Stimulated activated CD4-positive, alpha-beta T cell treated with anti-CD3 and anti-CD28 coated beads, TNF-alpha, amount 100 ng/mL, for 1 hour (primary cell): ENCODE data around the gene KRT77.
A peak's percentile ranks its signal among the peaks of the same experiment; 100 is the strongest.

Experiments
- DNase-seq, 3 donors: peaks; one replicate each; pipeline ENCODE4 v3.0.0-alpha.2; 2020; ENCODE audit warnings: low read depth in 3 of 3, low spot score in 1 of 3

Gene KRT77

GRCh38 chr12:52659395-52659794 is 43.9 kb downstream of the KRT77 start:
- DNase-seq: no peak

- no peak for DNase-seq
Observed at GRCh38 chr12:52658196-52658595, 45.1 kb downstream of the KRT77 start.

- DNase-seq: no peak
Observed at GRCh38 chr12:52657250-52657902, 45.9 kb downstream of the KRT77 start.

- DNase-seq: no peak
Observed at GRCh38 chr12:52656616-52657015, 46.7 kb downstream of the KRT77 start.

- DNase-seq: no peak
Observed at GRCh38 chr12:52655720-52656124, 47.6 kb downstream of the KRT77 start.

- no peak for DNase-seq
Observed at GRCh38 chr12:52655251-52655650, 48.1 kb downstream of the KRT77 start.

GRCh38 chr12:52651726-52652261 is 51.5 kb downstream of the KRT77 start, which contains the start of gene KRT2:
Gene KRT2 (minus strand): TSS chr12:52652211. CDS start chr12:52652142, 69 bp downstream.
- DNase-seq: no peak

GRCh38 chr12:52650520-52651081 is 52.7 kb downstream of the KRT77 start:
- no peak for DNase-seq

- DNase-seq: no peak
Observed at GRCh38 chr12:52649066-52649465, 54.3 kb downstream of the KRT77 start.

GRCh38 chr12:52648012-52648550 is 55.2 kb downstream of the KRT77 start:
- no peak for DNase-seq

GRCh38 chr12:52647601-52648000 is 55.7 kb downstream of the KRT77 start:
- DNase-seq: no peak

- DNase-seq: no peak
Observed at GRCh38 chr12:52646613-52647012, 56.7 kb downstream of the KRT77 start.

GRCh38 chr12:52645982-52646381 is 57.3 kb downstream of the KRT77 start:
- DNase-seq: no peak

GRCh38 chr12:52645120-52645761 is 58.1 kb downstream of the KRT77 start:
- DNase-seq: peak in 1 of 3 donors; percentile 12

- DNase-seq: no peak
Observed at GRCh38 chr12:52644078-52644415, 59.3 kb downstream of the KRT77 start.

GRCh38 chr12:52643233-52644077 is 59.9 kb downstream of the KRT77 start:
- no peak for DNase-seq

GRCh38 chr12:52641468-52641867 is 61.9 kb downstream of the KRT77 start:
- DNase-seq: no peak
